ENCODE measurements around the gene LDB2. TPM values are rescaled to one million over a fixed set of nuclear protein-coding genes. Genes with fewer than 3 reads are reported as not detected.

Gene LDB2
- total RNA-seq, 2 experiments from 2014 or later, result not detected

DNA sequence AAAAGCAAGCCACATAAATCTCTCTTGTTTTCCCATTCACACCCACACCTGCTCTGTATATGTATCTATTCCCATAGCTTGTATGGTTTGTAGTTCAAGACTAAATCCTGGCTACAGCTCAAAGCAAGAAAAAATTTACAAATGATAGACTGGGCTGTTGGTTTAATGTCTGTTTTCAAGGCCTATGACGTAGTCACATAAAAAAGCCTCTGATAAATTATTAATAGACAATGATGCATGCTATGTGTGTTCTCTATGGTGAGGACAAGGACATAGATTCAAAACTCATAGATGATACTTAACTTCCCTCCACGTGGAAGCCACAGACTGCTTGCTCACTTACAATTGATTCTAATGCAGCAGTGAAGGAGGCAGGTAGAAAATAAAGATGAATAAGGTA is 194.0 kb downstream of the LDB2 start:
- H3K9me3 ChIP-seq (ENCODE audit: low read length), result no peaks in the 10 kb centered on the region
- ChIA-PET POLR2A (no interaction called here), CTCF (ENCODE audit: unreplicated experiment) (no interaction called here)
- no peak overlapping the region for H3K4me2 ChIP-seq (ENCODE audit: low read length)
- no peak for DNase-seq (ENCODE audit: low spot score)
- no TSS peak for BruUV-seq (replicated peaks)
- H3K79me2 ChIP-seq (ENCODE audit: insufficient read depth, low read depth, low read length), result no peaks in the 10 kb centered on the region
- H3K4me1 ChIP-seq (ENCODE audit: insufficient read depth, low read length, poor library complexity, severe bottlenecking), result no peaks in the 10 kb centered on the region
- H4K20me1 ChIP-seq (ENCODE audit: insufficient read depth, low read length), result no peaks in the 10 kb centered on the region
- no peak overlapping the region for H3K4me3 ChIP-seq (ENCODE audit: low read depth, low read length, poor library complexity, severe bottlenecking)
- TF ChIP-seq, protein P1, sequence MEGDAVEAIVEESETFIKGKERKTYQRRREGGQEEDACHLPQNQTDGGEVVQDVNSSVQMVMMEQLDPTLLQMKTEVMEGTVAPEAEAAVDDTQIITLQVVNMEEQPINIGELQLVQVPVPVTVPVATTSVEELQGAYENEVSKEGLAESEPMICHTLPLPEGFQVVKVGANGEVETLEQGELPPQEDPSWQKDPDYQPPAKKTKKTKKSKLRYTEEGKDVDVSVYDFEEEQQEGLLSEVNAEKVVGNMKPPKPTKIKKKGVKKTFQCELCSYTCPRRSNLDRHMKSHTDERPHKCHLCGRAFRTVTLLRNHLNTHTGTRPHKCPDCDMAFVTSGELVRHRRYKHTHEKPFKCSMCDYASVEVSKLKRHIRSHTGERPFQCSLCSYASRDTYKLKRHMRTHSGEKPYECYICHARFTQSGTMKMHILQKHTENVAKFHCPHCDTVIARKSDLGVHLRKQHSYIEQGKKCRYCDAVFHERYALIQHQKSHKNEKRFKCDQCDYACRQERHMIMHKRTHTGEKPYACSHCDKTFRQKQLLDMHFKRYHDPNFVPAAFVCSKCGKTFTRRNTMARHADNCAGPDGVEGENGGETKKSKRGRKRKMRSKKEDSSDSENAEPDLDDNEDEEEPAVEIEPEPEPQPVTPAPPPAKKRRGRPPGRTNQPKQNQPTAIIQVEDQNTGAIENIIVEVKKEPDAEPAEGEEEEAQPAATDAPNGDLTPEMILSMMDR (conservative IDR thresholded peaks at IDR 0.05; ENCODE audit: low read length), result no peak
- TF ChIP-seq EZH2phosphoT487 (IDR thresholded peaks at IDR 0.05; ENCODE audit: borderline replicate concordance, low read depth, low read length), result no peak
- intact Hi-C loops (cut with micrococcal nuclease; ENCODE audit: unreplicated experiment), result no loop called here
- H3K27ac ChIP-seq (ENCODE audit: low read depth, low read length, poor library complexity, severe bottlenecking), result no peak overlapping the region
- no peaks in the 10 kb centered on the region for H3K36me3 ChIP-seq (ENCODE audit: insufficient read depth, low read length)
- no peak overlapping the region for H2AFZ ChIP-seq (ENCODE audit: low read length)
- no peaks in the 10 kb centered on the region for H3K9me2 ChIP-seq (ENCODE audit: insufficient read depth, low read length)

DNA sequence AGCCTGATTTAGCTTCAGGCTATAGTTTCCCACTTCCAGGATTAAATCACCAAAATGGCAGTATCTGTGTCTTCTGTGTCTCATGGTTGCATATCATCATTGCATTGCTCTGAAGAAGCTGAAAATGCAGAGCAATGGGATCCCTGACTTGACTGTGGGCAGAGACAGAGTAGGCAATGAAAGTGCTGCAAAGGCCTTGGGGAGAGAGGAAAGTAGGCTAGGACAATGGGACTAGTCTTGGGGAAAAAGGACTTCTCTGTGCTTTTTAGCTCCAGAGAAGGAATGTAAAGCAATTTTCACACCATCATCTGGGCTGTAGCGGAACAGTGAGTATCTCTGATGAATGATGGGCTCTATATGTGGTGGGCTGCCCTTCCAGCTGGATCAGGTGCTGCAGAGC is 202.5 kb downstream of the LDB2 start:
- Histone ChIP-seq H3K27ac (ENCODE audit: low read depth, low read length, poor library complexity, severe bottlenecking) (no peak overlapping the region), H3K9me3 (ENCODE audit: low read length) (no peaks in the 10 kb centered on the region), H3K4me1 (ENCODE audit: insufficient read depth, low read length, poor library complexity, severe bottlenecking) (no peaks in the 10 kb centered on the region), H3K9me2 (ENCODE audit: insufficient read depth, low read length) (no peaks in the 10 kb centered on the region), H4K20me1 (ENCODE audit: insufficient read depth, low read length) (no peaks in the 10 kb centered on the region), H3K4me2 (ENCODE audit: low read length) (no peak overlapping the region), H3K79me2 (ENCODE audit: insufficient read depth, low read depth, low read length) (no peaks in the 10 kb centered on the region), H3K36me3 (ENCODE audit: insufficient read depth, low read length) (no peaks in the 10 kb centered on the region), H2AFZ (ENCODE audit: low read length) (no peak overlapping the region), H3K4me3 (ENCODE audit: low read depth, low read length, poor library complexity, severe bottlenecking) (no peak overlapping the region)
- POLR2A ChIA-PET, result interaction anchor here (0.7 kb wide), 1 partner anchor 64 kb away, joined by 3 read pairs; no protein-coding TSS in a partner anchor
- no peak for DNase-seq (ENCODE audit: low spot score)
- TF ChIP-seq EZH2phosphoT487 (IDR thresholded peaks at IDR 0.05; ENCODE audit: borderline replicate concordance, low read depth, low read length), result no peak
- TF ChIP-seq, protein P1 (conservative IDR thresholded peaks at IDR 0.05; ENCODE audit: low read length), result no peak
- CTCF ChIA-PET (ENCODE audit: unreplicated experiment), result no interaction called here
- no TSS peak for BruUV-seq (replicated peaks)
- intact Hi-C loops (cut with micrococcal nuclease; ENCODE audit: unreplicated experiment), result no loop called here

DNA sequence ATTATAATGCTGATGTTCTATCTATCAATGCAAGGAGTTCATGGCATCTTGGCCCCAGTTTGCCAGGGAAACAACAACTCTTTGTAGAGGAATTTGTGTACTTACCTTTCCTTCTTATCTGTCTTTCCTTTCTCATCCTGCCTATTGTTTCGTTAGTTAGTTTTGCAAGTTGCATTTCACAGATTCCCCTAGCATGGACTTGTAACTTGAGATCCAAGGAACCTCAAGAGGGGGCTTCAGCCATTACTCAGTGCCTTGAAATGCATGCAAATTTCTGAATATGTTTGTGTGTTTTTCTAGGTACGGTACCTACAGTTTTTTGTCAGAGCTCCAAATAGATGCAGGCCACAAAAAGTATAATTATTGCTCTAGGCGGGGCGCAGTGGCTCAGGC is 203.6 kb downstream of the LDB2 start:
- DNase-seq (ENCODE audit: low spot score), result no peak
- Histone ChIP-seq H3K79me2 (ENCODE audit: insufficient read depth, low read depth, low read length) (no peaks in the 10 kb centered on the region), H2AFZ (ENCODE audit: low read length) (no peak overlapping the region), H3K4me2 (ENCODE audit: low read length) (no peak overlapping the region), H3K36me3 (ENCODE audit: insufficient read depth, low read length) (no peaks in the 10 kb centered on the region), H3K27ac (ENCODE audit: low read depth, low read length, poor library complexity, severe bottlenecking) (no peak overlapping the region), H3K4me3 (ENCODE audit: low read depth, low read length, poor library complexity, severe bottlenecking) (no peak overlapping the region), H3K4me1 (ENCODE audit: insufficient read depth, low read length, poor library complexity, severe bottlenecking) (no peaks in the 10 kb centered on the region), H3K9me3 (ENCODE audit: low read length) (no peaks in the 10 kb centered on the region), H3K9me2 (ENCODE audit: insufficient read depth, low read length) (no peaks in the 10 kb centered on the region), H4K20me1 (ENCODE audit: insufficient read depth, low read length) (no peaks in the 10 kb centered on the region)
- intact Hi-C loops (cut with micrococcal nuclease; ENCODE audit: unreplicated experiment), result no loop called here
- ChIA-PET POLR2A (no interaction called here), CTCF (ENCODE audit: unreplicated experiment) (no interaction called here)
- no TSS peak for BruUV-seq (replicated peaks)
- TF ChIP-seq, protein P1 (conservative IDR thresholded peaks at IDR 0.05; ENCODE audit: low read length), result no peak
- TF ChIP-seq EZH2phosphoT487 (IDR thresholded peaks at IDR 0.05; ENCODE audit: borderline replicate concordance, low read depth, low read length), result no peak
